Small intestine (tissue), 7 donors: ENCODE measurements around the gene STPG2. TPM values are rescaled to one million over a fixed set of nuclear protein-coding genes. Genes with fewer than 3 reads are reported as not detected.
"Not testable (repeated sequence)": the region's sequence is repeated elsewhere in the genome, so short reads cannot be mapped to it uniquely, and the experiment has no call there.

ENCODE experiments used
- DNase-seq, 2 donors: peaks; one replicate each; pipeline versions ENCODE4 v3.0.0 to v3.0.0-alpha.2; 2013
- FAIRE-seq: peaks from 2 replicates; lab custom pipeline; 2012; peaks lifted over from hg19 to GRCh38; lab: Jason Lieb, UNC
- H3K27ac ChIP-seq, 3 donors: one replicate each; pipeline ENCODE4 v1.5.1; 2013; ENCODE audit warnings: low read length in 2 of 3, mild to moderate bottlenecking in 2 of 3, control low read depth in 1 of 3, inconsistent platforms in 1 of 3, low read depth in 1 of 3, moderate library complexity in 1 of 3
- H3K27me3 ChIP-seq, 3 donors: one replicate each; pipeline ENCODE4 v1.6.1; 2013; ENCODE audit warnings: low read length in 3 of 3, inconsistent platforms in 1 of 3; ENCODE audit not compliant: control insufficient read depth in 3 of 3, insufficient read depth in 3 of 3
- H3K36me3 ChIP-seq, 3 donors: one replicate each; pipeline ENCODE4 v1.6.1; 2013; ENCODE audit warnings: low read length in 3 of 3, inconsistent platforms in 1 of 3, low read depth in 1 of 3, mild to moderate bottlenecking in 1 of 3, moderate library complexity in 1 of 3; ENCODE audit not compliant: control insufficient read depth in 3 of 3, insufficient read depth in 2 of 3
- H3K4me1 ChIP-seq, 3 donors: one replicate each; pipeline ENCODE4 v1.6.1; 2013; ENCODE audit warnings: low read length in 2 of 3, inconsistent platforms in 1 of 3, low read depth in 1 of 3, mild to moderate bottlenecking in 1 of 3, moderate library complexity in 1 of 3; ENCODE audit not compliant: control insufficient read depth in 3 of 3, insufficient read depth in 2 of 3
- H3K4me3 ChIP-seq, 3 donors: one replicate each; pipeline ENCODE4 v1.5.1; 2013; ENCODE audit warnings: low read length in 3 of 3, control low read depth in 1 of 3, inconsistent platforms in 1 of 3, low read depth in 1 of 3, mild to moderate bottlenecking in 1 of 3, moderate library complexity in 1 of 3
- H3K9me3 ChIP-seq, 2 donors: one replicate each; pipeline ENCODE4 v1.6.1; 2013; ENCODE audit warnings: low read depth in 1 of 2, low read length in 1 of 2; ENCODE audit not compliant: control insufficient read depth in 2 of 2, insufficient read depth in 1 of 2
- WGBS, 3 donors: extraction: QIAGEN DNeasy Blood & Tissue Kit; methylation state at CpG; one replicate each; pipeline ENCODE4 v1.1.7; 2013; 5-methylcytosine and 5-hydroxymethylcytosine counted together
- polyA plus RNA-seq, 4 donors: library from polyadenylated mRNA; stranded (reverse) in 3 of 4; unstranded in 1 of 4; fragments of 200-250 nt in 3 of 4; fragments of 120-200 nt in 1 of 4; gene quantifications; one replicate each; pipeline versions ENCODE4 v1.2.1 to v1.2.3, GENCODE V29; 2013
- donor health status: healthy with polysubstance abuse.
- donor health status: control.
- donor health status: control.
- donor health status: Bipolar disorder and iron deficiency.
- donor health status: healthy.

Gene STPG2
- polyA plus RNA-seq, 4 donors: 0.01 to 0.40 TPM; not detected in 2

DNA sequence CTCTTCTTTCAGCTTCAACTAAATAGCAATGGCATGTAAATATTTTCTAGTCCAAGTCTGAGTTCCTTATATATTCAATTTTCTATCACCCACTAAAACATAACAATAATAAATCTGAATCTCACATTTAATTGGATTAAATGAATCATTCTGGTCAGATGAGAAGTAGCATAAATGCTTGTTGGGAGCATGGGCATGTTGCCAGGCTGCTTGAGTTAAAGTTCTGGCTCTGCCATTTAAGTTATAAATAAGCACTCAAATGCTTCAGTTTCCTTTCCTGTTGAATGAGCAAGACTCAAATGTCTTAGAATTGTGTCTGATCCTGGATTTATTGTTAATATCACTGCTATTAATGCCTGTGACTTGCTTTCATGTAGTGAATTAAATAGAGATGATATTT lies 496.3 kb downstream of the STPG2 start:
- Histone ChIP-seq H3K36me3 (no peaks in the 10 kb centered on the region), H3K9me3 (no peaks in the 10 kb centered on the region), H3K27ac (no peak overlapping the region), H3K4me1 (no peaks in the 10 kb centered on the region), H3K27me3 (no peaks in the 10 kb centered on the region), H3K4me3 (no peak overlapping the region)
- DNase-seq (no peak), FAIRE-seq (no peak)

DNA sequence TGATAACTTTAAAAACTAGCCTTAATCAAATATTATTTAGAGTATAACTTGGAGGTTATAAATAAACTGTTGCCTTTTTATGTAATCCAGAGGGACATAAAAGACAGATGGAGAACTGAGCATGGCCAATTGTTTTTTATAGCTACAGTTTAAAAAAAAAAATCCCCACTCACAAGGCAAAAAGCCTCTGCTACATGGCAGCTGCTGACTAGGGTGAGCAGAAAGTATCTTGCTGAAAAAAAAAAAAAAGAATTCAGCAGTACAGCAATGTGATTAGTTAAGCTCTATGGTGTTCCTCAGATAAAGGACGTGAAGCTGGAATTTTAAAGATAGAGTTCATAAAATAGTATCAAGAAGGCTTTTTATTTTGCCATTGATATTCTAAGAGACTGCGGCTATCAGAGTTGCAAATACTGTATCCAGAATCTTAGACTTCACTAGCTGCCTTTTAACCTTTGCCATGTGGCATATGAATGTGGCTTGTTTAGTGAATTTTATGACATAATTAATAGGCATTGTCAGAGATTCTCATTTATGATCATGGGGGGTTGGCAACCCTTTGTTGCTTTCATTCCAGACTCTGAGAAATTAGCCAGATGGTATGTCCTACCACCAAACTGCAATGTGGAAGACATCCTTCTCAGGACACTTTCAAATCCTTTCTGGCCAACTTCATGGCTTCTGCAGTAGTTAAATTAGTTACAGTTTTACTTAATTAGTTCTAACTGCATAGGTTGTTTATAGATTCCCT lies 498.0 kb downstream of the STPG2 start:
- Histone ChIP-seq H3K9me3 (no peaks in the 10 kb centered on the region), H3K4me1 (no peaks in the 10 kb centered on the region), H3K36me3 (no peaks in the 10 kb centered on the region), H3K4me3 (no peak overlapping the region), H3K27ac (no peak overlapping the region), H3K27me3 (no peaks in the 10 kb centered on the region)
- WGBS, 3 donors: 18 to 47% (median 33%) methylated on average over 2 of the region's 2 CpGs
- no peak for DNase-seq
- FAIRE-seq: no peak

DNA sequence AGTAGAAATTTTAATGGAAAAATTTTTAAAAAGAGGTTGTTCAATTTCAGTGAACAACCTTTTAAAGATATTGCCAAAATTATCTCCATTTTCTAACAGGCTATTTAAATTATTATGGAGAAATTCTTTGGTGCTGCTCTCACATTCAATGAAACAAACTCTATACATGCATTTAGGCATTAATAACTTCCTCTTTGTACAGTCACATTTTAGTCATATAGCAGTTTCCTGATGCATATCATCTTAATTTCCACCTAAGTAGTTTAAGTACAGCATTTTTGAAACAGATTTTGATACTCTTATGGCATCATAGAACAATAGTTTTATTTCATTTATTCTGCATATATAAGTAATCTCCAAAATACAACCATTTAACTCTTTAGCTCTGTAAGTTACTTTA lies 500.1 kb downstream of the STPG2 start:
- no peaks in the 10 kb centered on the region for H3K36me3 ChIP-seq
- no peak overlapping the region for H3K4me3 ChIP-seq
- DNase-seq (no peak), FAIRE-seq (no peak)
- H3K27me3 ChIP-seq: no peaks in the 10 kb centered on the region
- H3K27ac ChIP-seq: no peak overlapping the region
- no peaks in the 10 kb centered on the region for H3K9me3 ChIP-seq
- H3K4me1 ChIP-seq: no peaks in the 10 kb centered on the region

DNA sequence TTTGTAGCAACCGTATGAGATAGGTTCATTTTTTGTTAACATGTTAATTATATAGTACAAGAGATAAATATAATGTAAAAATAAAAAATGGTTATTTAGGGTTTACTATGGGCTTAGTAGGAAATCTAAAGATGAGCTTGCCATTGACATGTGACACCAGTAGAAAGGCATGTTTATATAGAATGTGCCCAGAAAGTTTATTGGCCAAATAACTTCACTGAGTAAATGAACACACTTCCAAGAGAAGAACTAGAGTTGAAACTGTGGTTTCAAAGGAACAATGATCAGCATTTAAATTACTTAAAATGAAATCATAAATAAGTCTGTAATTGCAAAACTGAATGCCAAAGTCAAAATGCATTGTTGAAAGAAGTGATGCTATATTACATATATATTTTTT lies 503.3 kb downstream of the STPG2 start:
- Histone ChIP-seq H3K9me3 (no peaks in the 10 kb centered on the region), H3K4me3 (no peak overlapping the region), H3K36me3 (no peaks in the 10 kb centered on the region), H3K4me1 (no peaks in the 10 kb centered on the region), H3K27ac (no peak overlapping the region), H3K27me3 (no peaks in the 10 kb centered on the region)
- DNase-seq: no peak
- WGBS, 3 donors: 88 to 95% (median 92%) methylated on average over 1 of the region's 1 CpG
- FAIRE-seq: no peak

DNA sequence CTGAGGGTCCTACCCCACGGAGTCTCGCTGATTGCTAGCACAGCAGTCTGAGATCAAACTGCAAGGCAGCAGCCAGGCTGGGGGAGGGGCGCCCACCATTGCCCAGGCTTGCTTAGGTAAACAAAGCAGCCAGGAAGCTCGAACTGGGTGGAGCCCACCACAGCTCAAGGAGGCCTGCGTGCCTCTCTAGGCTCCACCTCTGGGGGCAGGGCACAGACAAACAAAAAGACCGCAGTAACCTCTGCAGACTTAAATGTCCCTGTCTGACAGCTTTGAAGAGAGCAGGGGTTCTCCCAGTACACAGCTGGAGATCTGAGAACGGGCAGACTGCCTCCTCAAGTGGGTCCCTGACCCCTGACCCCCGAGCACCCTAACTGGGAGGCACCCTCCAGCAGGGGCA lies 509.4 kb downstream of the STPG2 start:
- not testable (repeated sequence) for FAIRE-seq, DNase-seq, H3K36me3 ChIP-seq, H3K27me3 ChIP-seq, H3K9me3 ChIP-seq, H3K4me3 ChIP-seq, H3K27ac ChIP-seq, H3K4me1 ChIP-seq
- WGBS, 3 donors: 64 to 75% (median 66%) methylated on average over 6 to 8 of the region's 8 CpGs

DNA sequence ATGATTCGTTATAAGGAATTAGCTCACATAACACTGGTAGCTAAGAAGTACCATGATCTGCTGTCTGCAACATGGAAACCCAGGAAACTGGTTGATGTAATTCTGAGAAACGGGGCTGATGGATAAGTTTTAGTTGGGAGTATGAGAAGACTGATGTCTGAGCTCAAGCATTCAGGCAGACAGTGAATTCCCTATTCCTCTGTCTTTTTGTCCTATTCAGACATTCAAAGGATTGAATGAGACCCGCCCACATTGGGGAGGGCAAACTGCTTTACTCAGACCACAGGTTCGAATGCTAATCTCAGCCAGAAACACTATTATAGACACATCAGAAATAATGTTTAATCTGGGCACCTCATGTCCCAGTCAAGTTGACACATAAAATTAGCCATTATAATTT lies 515.5 kb downstream of the STPG2 start:
- peaks cover 0 to 2% of the 10 kb centered on the region in 2 donors for H3K9me3 ChIP-seq
- no peaks in the 10 kb centered on the region for H3K4me1 ChIP-seq
- no peak overlapping the region for H3K4me3 ChIP-seq
- WGBS, 3 donors: 76 to 82% (median 81%) methylated on average over 4 of the region's 4 CpGs
- H3K27me3 ChIP-seq: no peaks in the 10 kb centered on the region
- DNase-seq (no peak), FAIRE-seq (no peak)
- no peaks in the 10 kb centered on the region for H3K36me3 ChIP-seq
- no peak overlapping the region for H3K27ac ChIP-seq

DNA sequence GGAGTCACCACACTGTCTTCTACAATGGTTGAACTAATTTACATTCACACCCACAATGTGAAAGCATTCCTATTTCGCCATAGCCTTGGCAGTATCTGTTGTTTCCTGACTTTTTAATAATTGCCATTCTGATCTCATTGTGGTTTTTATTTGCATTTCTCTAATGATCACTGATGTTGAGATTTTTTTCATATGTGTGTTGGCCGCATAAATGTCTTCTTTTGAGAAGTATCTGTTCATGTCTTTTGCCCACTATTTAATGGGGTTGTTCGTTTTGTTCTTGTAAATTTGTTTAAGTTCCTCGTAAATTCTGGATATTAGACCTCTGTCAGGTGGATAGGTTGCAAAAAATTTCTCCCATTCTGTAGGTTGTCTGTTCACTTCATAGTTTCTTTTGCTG lies 519.1 kb downstream of the STPG2 start:
- Histone ChIP-seq H3K9me3 (peaks cover 0 to 2% of the 10 kb centered on the region in 2 donors), H3K36me3 (no peaks in the 10 kb centered on the region), H3K4me3 (no peak overlapping the region), H3K27ac (no peak overlapping the region), H3K4me1 (no peaks in the 10 kb centered on the region), H3K27me3 (no peaks in the 10 kb centered on the region)
- FAIRE-seq (no peak), DNase-seq (no peak)
- 90% methylated on average over 4 of the region's 4 CpGs for WGBS, 3 donors

DNA sequence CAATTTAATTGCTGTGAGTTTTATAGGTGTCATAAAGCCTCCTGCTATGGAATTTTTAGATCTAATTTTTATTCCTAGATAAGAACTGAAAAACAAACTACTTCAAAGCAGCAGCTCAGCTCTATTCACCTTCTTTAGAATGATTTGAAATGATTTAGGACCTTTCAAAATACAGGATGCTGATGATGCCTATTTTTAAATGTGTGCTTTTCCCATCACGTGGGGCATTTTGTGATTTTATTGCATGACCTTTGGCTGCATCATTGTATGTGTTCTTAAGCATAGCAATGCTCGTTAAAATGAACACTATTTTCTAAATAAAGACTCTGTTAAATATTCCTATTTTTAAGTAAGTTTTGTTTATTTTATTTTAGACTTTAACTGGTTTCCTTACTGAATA lies 537.3 kb downstream of the STPG2 start:
- Histone ChIP-seq H3K4me1 (no peaks in the 10 kb centered on the region), H3K36me3 (no peaks in the 10 kb centered on the region), H3K27ac (no peak overlapping the region), H3K27me3 (no peaks in the 10 kb centered on the region), H3K4me3 (no peak overlapping the region), H3K9me3 (no peaks in the 10 kb centered on the region)
- WGBS, 3 donors: 4 to 8% (median 8%) methylated on average over 2 of the region's 2 CpGs
- DNase-seq: peak; percentile 16 to 55
- no peak for FAIRE-seq

DNA sequence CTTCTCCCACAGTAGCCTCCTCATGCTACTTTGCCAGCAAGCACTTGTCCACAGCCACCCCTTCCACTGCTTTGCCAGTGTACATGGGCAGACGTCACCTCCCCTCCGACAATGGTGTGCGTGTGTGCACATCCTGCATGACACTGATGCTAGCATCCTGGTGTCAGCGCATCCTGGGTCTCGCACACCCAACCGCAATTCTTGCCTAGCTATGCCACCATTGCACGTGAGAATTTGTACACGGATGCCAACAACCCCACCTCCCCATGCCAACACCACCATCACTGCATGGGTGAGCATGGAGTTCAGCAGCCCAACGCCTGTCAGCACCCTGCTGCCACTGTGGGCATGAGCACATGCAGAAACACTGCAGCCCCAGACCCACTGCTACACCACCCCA lies 550.0 kb downstream of the STPG2 start:
- no peaks in the 10 kb centered on the region for H3K4me1 ChIP-seq
- DNase-seq: no peak
- no peak for FAIRE-seq
- peaks cover 0 to 2% of the 10 kb centered on the region in 2 donors for H3K9me3 ChIP-seq
- H3K4me3 ChIP-seq: no peak overlapping the region
- 92 to 94% (median 93%) methylated on average over 9 of the region's 9 CpGs for WGBS, 3 donors
- no peaks in the 10 kb centered on the region for H3K27me3 ChIP-seq
- no peak overlapping the region for H3K27ac ChIP-seq
- H3K36me3 ChIP-seq: no peaks in the 10 kb centered on the region
